H9 (cell line): ENCODE measurements around the gene ZNF619. TPM values are rescaled to one million over a fixed set of nuclear protein-coding genes. Genes with fewer than 3 reads are reported as not detected.

Experiments
- DNase-seq: peaks from one replicate; pipeline ENCODE4 v3.0.0-alpha.2; 2017
- H2AFZ ChIP-seq: one replicate; pipeline ENCODE4 v1.6.1; 2013; ENCODE audit warnings: mild to moderate bottlenecking, low read length, control low read depth, moderate library complexity
- H2AK5ac ChIP-seq: 2 replicates; pipeline ENCODE4 v1.6.1; 2013; ENCODE audit warnings: low read length, control low read depth, mixed read lengths; ENCODE audit not compliant: insufficient read length
- H2BK120ac ChIP-seq: one replicate; pipeline ENCODE4 v1.6.1; 2013; ENCODE audit warnings: low read depth, mild to moderate bottlenecking, low read length, control low read depth, inconsistent platforms; ENCODE audit not compliant: poor library complexity, severe bottlenecking
- H2BK12ac ChIP-seq: 2 replicates; pipeline ENCODE4 v1.6.1; 2013; ENCODE audit warnings: low read length, control low read depth, mixed read lengths, low read depth; ENCODE audit not compliant: insufficient read length
- H2BK15ac ChIP-seq: 2 replicates; pipeline ENCODE4 v1.6.1; 2013; ENCODE audit warnings: low read depth, low read length, control low read depth
- H2BK20ac ChIP-seq: one replicate; pipeline ENCODE4 v1.6.1; 2013; ENCODE audit warnings: low read depth, mild to moderate bottlenecking, low read length, control low read depth, inconsistent platforms; ENCODE audit not compliant: poor library complexity, severe bottlenecking
- H2BK5ac ChIP-seq: 2 replicates; pipeline ENCODE4 v1.6.1; 2013; ENCODE audit warnings: low read length, control low read depth, mixed read lengths; ENCODE audit not compliant: insufficient read length
- H3K14ac ChIP-seq: 2 replicates; pipeline ENCODE4 v1.6.1; 2013; ENCODE audit warnings: low read length, control low read depth; ENCODE audit not compliant: insufficient read depth
- H3K18ac ChIP-seq: 2 replicates; pipeline ENCODE4 v1.6.1; 2013; ENCODE audit warnings: low read depth, mild to moderate bottlenecking, mixed read lengths, low read length, control low read depth; ENCODE audit not compliant: insufficient read length
- H3K23ac ChIP-seq: 2 replicates; pipeline ENCODE4 v1.6.1; 2013; ENCODE audit warnings: low read length, control low read depth, mixed read lengths, low read depth; ENCODE audit not compliant: insufficient read length
- H3K23me2 ChIP-seq: 2 replicates; pipeline ENCODE4 v1.6.1; 2013; ENCODE audit warnings: low read depth, mild to moderate bottlenecking, mixed read lengths, low read length, control low read depth; ENCODE audit not compliant: insufficient read length, poor library complexity, severe bottlenecking
- H3K27ac ChIP-seq: 2 replicates; pipeline ENCODE4 v1.5.1; 2013; ENCODE audit warnings: low read length, control low read depth, mixed read lengths, low read depth; ENCODE audit not compliant: insufficient read length
- H3K27me3 ChIP-seq: 2 replicates; pipeline ENCODE4 v1.6.1; 2013; ENCODE audit warnings: low read length, control low read depth, inconsistent platforms; ENCODE audit not compliant: insufficient read depth
- H3K4ac ChIP-seq: 2 replicates; pipeline ENCODE4 v1.6.1; 2013; ENCODE audit warnings: low read depth, mild to moderate bottlenecking, control low read depth, inconsistent platforms, low read length, moderate library complexity
- H3K4me1 ChIP-seq: 2 replicates; pipeline ENCODE4 v1.6.1; 2013; ENCODE audit warnings: low read length, control low read depth, inconsistent platforms; ENCODE audit not compliant: insufficient read depth
- H3K4me2 ChIP-seq: 2 replicates; pipeline ENCODE4 v1.6.1; 2013; ENCODE audit warnings: low read length, control low read depth, mixed read lengths; ENCODE audit not compliant: insufficient read length, insufficient read depth
- H3K56ac ChIP-seq: 2 replicates; pipeline ENCODE4 v1.6.1; 2013; ENCODE audit warnings: low read depth, mild to moderate bottlenecking, mixed read lengths, low read length, control low read depth; ENCODE audit not compliant: insufficient read length
- H3K79me1 ChIP-seq: 2 replicates; pipeline ENCODE4 v1.6.1; 2013; ENCODE audit warnings: low read depth, mild to moderate bottlenecking, moderate library complexity, low read length, control low read depth, inconsistent platforms; ENCODE audit not compliant: insufficient read depth, poor library complexity, severe bottlenecking
- H3K79me2 ChIP-seq: 2 replicates; pipeline ENCODE4 v1.6.1; 2013; ENCODE audit warnings: low read length, control low read depth, inconsistent platforms; ENCODE audit not compliant: insufficient read depth
- H3K9ac ChIP-seq: 2 replicates; pipeline ENCODE4 v1.6.1; 2013; ENCODE audit warnings: low read length, control low read depth, mixed read lengths; ENCODE audit not compliant: insufficient read length; ENCODE audit errors: extremely low read depth
- H3K9me3 ChIP-seq: one replicate; pipeline ENCODE4 v1.6.1; 2013; ENCODE audit warnings: low read depth, low read length, inconsistent platforms; ENCODE audit not compliant: control insufficient read depth
- H3T11ph ChIP-seq: one replicate; pipeline ENCODE4 v1.6.1; 2013; ENCODE audit warnings: mild to moderate bottlenecking, low read length, control low read depth, inconsistent platforms
- H4K20me1 ChIP-seq: one replicate; pipeline ENCODE4 v1.6.1; 2013; ENCODE audit not compliant: control insufficient read depth, insufficient read length, insufficient read depth
- H4K5ac ChIP-seq: 2 replicates; pipeline ENCODE4 v1.6.1; 2013; ENCODE audit warnings: low read depth, mild to moderate bottlenecking, mixed read lengths, low read length, control low read depth; ENCODE audit not compliant: insufficient read length
- H4K8ac ChIP-seq: replicated peaks from 2 replicates; pipeline ENCODE4 v1.6.1; 2013; ENCODE audit warnings: low read length, control low read depth, mixed read lengths, low read depth; ENCODE audit not compliant: insufficient read length
- H4K91ac ChIP-seq: 2 replicates; pipeline ENCODE4 v1.6.1; 2013; ENCODE audit warnings: low read depth, mild to moderate bottlenecking, moderate library complexity, mixed read lengths, low read length, control low read depth; ENCODE audit not compliant: insufficient read length
- H3K27ac Mint-ChIP-seq, 3 experiments: 2 replicates in 2 of 3; 3 replicates in 1 of 3; pipeline ENCODE4 v1.8.0; 2020 to 2021; ENCODE audit warnings: mixed read lengths in 3 of 3, mild to moderate bottlenecking in 1 of 3, moderate library complexity in 1 of 3
- H3K27me3 Mint-ChIP-seq: 2 replicates; pipeline ENCODE4 v1.8.0; 2021; ENCODE audit warnings: low read depth, mild to moderate bottlenecking, moderate library complexity, mixed read lengths
- H3K36me3 Mint-ChIP-seq, 3 experiments: 2 replicates in 2 of 3; 3 replicates in 1 of 3; pipeline ENCODE4 v1.8.0; 2020 to 2021; ENCODE audit warnings: low read depth in 3 of 3, mixed read lengths in 3 of 3; ENCODE audit not compliant: insufficient read depth in 1 of 3
- H3K4me1 Mint-ChIP-seq, 2 experiments: 2 replicates each; pipeline ENCODE4 v1.8.0; 2020; ENCODE audit warnings: mixed read lengths in 2 of 2
- H3K4me3 Mint-ChIP-seq, 2 experiments: 2 replicates in 1 of 2; 3 replicates in 1 of 2; pipeline ENCODE4 v1.8.0; 2020 to 2021; ENCODE audit warnings: mild to moderate bottlenecking in 2 of 2, mixed read lengths in 2 of 2, moderate library complexity in 1 of 2
- H3K9me3 Mint-ChIP-seq, 2 experiments: 2 replicates in 1 of 2; 3 replicates in 1 of 2; pipeline ENCODE4 v1.8.0; 2020; ENCODE audit warnings: mild to moderate bottlenecking in 2 of 2, mixed read lengths in 2 of 2, moderate library complexity in 1 of 2
- CTCF ChIP-seq: fragments of 200-600 bp; sonication (generic); conservative IDR thresholded peaks from 3 replicates; pipeline ENCODE4 v1.8.0; 2021; ENCODE audit warnings: antibody characterized with exemption, mild to moderate bottlenecking
- WGBS: extraction: QIAGEN DNeasy Blood & Tissue Kit; methylation state at CpG from one replicate; pipeline ENCODE4 v1.1.7; 2013; ENCODE audit warnings: missing lambda C conversion rate, low lambda C conversion rate, mixed read lengths; ENCODE audit not compliant: insufficient read length; ENCODE audit errors: extremely low coverage; 5-methylcytosine and 5-hydroxymethylcytosine counted together
- total RNA-seq: library from RNA; stranded (reverse); gene quantifications from 2 replicates; pipeline ENCODE4 v1.2.1, GENCODE V29; 2021

ZNF619 gene
- total RNA-seq, 1 experiment from 2014 or later: 4.8 TPM

GRCh38 chr3:40470701-40471100 lies 6.2 kb upstream of the ZNF619 start:
- Mint-ChIP-seq H3K9me3 (no peaks in the 10 kb centered on the region), H3K4me1 (0 out of 4 replicates have a peak, but pooled peaks cover 0 to 2% of the 10 kb centered on the region in 2 experiments), H3K4me3 (no peak overlapping the region), H3K27ac (no peak overlapping the region), H3K27me3 (no peaks in the 10 kb centered on the region; the same call in 1 of the 2 replicates), H3K36me3 (peaks cover 6 to 13% (median 8%) of the 10 kb centered on the region in 3 experiments; a peak in 4 of 7 replicates)
- H3K9me3 ChIP-seq: no peaks in the 10 kb centered on the region
- H2BK15ac ChIP-seq: no peak overlapping the region
- no peak overlapping the region for H3K18ac ChIP-seq
- H2AFZ ChIP-seq: no peak overlapping the region
- H3K4ac ChIP-seq: no peak overlapping the region
- H3K4me2 ChIP-seq: no peak overlapping the region
- H3K23me2 ChIP-seq: no peaks in the 10 kb centered on the region
- H3K79me2 ChIP-seq: no peaks in the 10 kb centered on the region
- no peak overlapping the region for H2BK20ac ChIP-seq
- no peaks in the 10 kb centered on the region for H3K79me1 ChIP-seq
- no peak overlapping the region for H3K9ac ChIP-seq
- no peaks in the 10 kb centered on the region for H4K20me1 ChIP-seq
- no peak overlapping the region for H2AK5ac ChIP-seq
- WGBS: no CpG with 5 or more reads among the region's 4 CpGs
- H4K91ac ChIP-seq: no peak overlapping the region
- no peak overlapping the region for H2BK120ac ChIP-seq
- no peaks in the 10 kb centered on the region for H3K27me3 ChIP-seq
- H4K8ac ChIP-seq: no peak overlapping the region
- no peak overlapping the region for H2BK12ac ChIP-seq
- no peaks in the 10 kb centered on the region for H3K4me1 ChIP-seq
- no peak overlapping the region for H3T11ph ChIP-seq
- TF ChIP-seq CTCF: no peak
- H3K56ac ChIP-seq: no peak overlapping the region
- no peak overlapping the region for H3K27ac ChIP-seq
- H3K23ac ChIP-seq: no peak overlapping the region
- DNase-seq: no peak
- H2BK5ac ChIP-seq: no peak overlapping the region
- no peak overlapping the region for H4K5ac ChIP-seq
- H3K14ac ChIP-seq: no peak overlapping the region
